Stimulated activated CD4-positive, alpha-beta T cell treated with anti-CD3 and anti-CD28 coated beads, Interleukin-12 subunit alpha, Interleukin-12 subunit beta, amount 100 ng/mL, for 24 hours (primary cell): Measurements from ENCODE around the gene LRRFIP1.
"Not testable (repeated sequence)": the region's sequence is repeated elsewhere in the genome, so short reads cannot be mapped to it uniquely, and the experiment has no call there.

Source experiments
- DNase-seq, 2 experiments: peaks; one replicate each; pipeline ENCODE4 v3.0.0-alpha.2; 2020; ENCODE audit warnings: low read depth in 2 of 2

Gene LRRFIP1, protein sequence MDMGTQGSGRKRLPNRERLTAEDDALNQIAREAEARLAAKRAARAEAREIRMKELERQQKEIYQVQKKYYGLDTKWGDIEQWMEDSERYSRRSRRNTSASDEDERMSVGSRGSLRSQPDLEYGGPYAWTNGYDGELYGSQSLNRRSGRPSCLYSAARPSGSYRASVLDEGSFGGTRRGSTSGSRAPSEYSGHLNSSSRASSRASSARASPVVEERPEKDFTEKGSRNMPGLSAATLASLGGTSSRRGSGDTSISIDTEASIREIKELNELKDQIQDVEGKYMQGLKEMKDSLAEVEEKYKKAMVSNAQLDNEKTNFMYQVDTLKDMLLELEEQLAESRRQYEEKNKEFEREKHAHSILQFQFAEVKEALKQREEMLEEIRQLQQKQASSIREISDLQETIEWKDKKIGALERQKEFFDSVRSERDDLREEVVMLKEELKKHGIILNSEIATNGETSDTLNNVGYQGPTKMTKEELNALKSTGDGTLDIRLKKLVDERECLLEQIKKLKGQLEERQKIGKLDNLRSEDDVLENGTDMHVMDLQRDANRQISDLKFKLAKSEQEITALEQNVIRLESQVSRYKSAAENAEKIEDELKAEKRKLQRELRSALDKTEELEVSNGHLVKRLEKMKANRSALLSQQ

DNA sequence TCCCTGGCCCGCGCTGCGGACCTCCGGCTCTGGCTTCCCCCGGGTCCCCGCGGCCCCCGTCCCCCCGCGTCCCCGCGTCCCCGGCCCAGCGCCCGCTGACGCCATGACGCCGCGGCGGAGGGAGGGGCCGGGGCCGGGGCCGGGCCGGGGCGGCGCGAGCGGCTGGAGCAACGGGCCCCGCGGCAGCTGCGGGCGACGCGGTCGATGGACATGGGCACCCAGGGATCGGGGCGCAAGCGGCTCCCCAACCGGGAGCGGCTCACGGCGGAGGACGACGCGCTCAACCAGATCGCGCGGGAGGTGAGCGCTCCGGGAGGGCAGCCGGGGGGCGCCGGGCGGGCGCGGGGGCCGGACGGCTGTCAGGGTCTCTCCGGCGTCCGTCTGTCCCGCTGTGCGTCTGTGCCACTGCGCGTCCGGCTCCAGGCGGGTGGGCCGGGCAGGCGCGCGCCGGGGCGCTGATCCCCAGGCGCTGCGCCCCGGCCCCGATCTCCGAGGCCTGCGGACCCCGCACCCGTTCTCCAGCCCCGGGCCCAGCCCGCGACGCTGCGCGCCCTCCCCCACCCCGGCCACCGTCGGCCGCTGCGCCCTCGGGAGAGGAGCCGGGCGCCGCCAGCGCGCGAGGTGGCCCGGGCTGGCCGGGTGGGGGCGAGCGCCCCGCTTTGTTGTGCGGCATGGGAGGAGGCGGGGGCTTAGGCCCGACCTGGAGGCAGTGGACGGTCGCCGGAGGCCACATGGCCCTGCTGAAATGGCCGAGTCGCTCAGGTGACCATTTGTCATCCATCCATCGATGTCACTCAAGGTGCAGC, at the start of gene LRRFIP1:
LRRFIP1 (plus strand) TSS at position 147 of the 806 bp plus-strand sequence; CDS start at position 205, 58 bp downstream.
- DNase-seq: peak in 1 of 2 experiments; percentile 20

DNA sequence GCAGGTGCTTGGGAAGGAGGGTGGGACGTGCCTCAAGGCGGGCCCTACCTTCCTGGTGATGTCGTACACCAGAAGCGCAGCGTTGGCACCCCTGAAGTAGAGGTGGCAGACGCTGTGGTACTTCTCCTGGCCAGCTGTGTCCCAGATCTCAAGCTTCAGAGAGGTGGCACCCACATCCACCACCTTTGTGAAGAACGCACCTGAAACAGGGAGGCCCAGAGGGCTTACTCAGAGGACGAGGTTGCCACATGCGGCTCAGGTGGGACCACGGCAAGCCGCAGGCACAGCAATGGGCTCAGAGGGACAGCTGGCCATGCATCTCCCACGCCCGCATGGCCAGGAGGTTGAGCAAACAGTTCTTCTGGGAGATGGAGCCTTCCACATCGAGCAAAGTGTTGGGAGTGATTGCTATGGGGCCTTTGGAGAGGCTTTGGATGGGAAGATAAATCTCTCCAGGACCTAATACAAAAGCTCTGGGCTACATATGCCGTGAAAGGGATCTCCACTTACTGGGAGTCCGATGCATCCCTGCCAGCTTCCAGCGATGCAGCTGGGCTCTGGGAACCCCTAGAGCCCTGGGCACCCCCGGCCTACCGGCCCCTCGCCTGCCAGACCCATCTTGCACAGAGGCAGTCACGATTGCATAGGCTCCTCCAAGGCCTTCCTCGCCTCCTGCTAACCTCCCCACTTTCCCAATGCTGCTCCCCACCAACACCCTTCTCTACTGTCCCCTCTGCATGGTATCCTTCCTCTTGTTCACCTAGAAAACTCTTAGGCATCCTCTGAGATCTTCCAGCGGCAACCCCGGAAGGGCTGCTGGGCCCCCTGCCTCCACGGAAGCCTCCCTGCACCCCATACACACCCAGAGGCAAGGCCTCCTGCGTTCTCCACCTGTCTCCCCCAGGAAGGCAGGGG, 49.2 kb upstream of the LRRFIP1 start:
- DNase-seq: no peak

DNA sequence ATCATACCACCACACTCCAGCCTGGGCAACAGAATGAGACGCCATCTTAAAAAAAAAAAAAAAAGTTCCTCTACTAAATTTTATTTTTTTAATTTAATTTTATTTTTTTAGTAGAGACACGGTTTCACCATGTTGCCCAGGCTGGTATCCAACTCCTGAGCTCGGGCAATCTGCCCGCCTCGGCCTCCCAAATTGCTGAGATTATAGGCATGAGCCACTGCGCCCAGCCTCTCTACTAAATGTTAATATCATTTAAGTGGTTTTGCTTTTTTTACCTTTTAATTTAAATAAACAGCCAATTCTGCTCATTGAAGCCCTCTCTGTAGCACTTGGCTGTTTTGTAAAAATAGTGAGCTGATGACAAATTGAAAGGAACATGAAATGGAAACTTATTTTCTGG, 46.1 kb upstream of the LRRFIP1 start:
- no peak for DNase-seq

DNA sequence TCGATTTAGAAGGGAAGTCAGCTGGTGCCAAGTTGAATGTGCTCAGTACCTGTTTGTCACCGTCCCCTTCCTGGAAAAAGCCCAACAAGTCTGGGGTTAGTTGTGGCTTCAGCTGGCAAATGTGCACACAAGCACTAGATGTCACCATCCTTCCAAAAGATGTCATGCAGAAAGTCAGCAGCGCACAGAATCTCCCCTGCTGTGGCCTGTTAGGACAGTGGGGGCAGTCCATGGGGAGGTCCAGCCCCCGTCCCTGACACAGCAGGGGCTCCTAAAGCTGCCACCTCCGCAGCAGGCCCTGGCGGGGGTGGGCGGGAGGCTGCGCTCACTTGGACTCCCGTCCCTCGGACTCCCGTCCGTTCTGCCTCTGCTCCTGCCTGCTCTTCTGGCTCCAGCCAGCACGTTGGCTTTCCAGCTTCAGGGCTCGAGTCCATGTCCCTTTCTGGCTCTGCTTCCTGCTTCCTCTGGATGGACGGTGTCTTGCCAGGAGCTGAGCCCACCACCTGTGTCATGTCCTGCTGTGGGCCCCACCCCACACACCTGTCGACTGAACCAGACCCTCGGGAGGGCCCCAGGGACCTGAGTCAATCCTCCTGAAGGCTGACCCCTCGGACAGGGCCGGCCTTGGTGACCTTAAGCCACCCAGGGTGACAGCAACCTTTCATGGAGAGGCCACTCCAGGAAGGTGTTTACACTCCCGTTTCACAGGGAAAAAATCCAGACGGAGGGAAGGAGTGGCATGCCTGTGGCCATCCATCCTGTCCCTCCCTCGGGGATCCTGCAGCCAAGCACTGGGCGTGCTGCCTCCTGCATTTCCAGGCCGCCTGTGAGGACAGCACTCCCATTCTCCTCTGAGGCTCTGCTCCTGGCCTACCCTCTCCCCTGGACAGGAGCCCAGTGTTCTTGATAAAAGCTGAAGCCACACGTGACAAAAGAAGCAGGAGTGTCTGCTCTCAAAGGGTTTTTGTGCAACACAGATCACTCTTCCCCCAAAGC, 45.3 kb upstream of the LRRFIP1 start:
- peak; percentile 12 to 17 for DNase-seq

DNA sequence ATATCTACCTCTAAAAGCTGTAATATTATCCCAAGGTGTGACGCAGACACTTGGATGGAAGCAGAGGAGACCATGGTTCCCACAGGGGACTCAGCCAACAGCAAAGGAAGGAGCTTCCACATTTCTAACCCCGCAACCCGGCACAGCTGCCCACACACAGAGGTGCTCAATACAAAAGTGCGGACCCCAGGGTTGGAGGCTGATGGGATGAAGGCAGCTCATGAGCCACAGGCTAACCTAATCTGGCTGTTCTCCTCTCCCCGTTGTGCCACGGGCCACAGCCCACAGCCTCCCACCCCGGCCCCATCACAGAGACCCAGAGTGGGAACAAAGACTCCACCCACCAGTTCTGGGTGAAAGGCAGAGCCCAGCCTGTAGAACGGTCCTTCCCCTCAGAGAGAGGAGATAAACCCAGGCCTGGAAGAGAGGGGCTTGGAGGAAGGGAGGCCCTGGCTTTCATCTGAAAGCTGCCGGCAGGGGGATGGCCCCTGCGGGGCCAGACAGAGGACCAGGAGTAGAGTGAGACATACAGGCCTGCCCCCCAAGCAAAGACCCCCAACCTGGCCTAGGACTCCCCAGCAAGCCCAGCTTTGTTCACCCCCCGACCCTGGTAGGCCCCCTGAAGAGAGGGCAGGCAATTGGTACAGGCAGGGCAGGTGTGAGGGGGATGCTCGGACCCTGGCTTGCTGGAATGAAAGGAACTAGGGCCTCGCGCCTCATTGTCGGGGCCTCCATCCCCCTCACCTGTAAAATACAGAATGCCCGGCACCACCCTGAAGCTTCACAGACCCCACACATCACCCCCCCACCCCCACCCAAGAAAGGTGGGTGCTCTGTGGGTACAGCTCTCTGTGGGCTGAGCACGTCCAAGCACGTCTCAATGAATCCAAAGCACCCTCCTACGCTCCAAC, 43.7 kb upstream of the LRRFIP1 start:
- DNase-seq: no peak

DNA sequence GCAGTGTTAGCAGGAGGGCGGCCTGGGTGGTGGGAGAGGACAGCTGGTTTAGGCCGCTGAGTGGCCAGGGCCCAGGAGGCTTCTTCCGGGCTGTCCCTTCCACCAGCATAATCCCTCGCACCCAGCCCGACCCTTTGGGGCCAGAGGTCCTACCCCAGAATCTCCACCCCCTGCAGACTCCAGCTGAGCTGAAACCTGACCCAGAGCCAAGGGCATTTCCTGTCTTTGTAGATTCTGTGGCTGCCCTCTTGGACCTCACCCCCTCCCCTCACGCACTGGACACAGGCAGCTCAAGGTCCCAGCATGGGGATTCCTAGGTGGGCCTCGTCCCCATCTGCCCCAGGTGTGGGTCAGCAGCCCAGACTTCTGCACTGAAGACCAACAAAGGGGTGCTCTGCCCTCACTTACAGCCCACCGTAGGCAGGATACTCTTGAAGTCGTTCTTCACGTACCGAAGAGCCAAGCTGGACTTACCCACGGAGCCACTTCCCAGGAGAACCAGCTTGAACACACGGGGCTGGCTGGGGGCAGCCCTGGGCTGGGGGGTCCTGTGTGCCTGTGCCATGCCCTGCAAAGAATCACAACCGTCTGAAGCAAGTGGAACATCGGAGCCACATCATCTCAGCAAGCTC, 41.7 kb upstream of the LRRFIP1 start:
- no peak for DNase-seq

DNA sequence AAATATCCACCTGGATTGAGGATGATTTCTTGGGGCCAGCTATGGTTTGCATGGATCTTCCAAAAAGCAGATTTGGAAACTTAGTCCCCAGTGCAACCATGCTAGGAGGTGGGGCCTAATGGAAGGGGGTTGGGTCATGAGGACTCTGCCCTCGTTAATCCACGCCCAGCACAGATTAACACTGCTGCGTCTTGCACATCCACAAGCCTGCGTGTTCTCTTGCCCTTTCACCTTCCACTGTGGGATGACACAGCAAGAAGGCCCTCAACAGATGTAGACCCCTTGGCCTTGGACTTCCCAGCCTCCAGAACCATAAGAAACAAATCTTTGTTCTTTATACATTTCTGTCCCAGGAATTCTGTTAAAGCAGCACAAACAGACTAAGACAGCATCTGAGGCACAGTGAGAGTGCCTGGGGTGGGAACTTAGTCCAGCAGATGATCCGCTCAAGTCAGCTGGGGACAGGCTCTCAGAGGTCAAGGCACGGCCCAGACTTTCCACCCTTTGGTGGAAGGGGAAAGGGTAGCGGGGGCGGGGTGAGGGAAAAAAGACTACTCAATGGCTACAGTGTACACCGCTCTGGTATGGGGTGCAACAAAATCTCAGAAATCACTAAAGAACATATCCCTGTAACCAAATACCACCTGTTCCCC, 39.2 kb upstream of the LRRFIP1 start:
- DNase-seq: no peak

DNA sequence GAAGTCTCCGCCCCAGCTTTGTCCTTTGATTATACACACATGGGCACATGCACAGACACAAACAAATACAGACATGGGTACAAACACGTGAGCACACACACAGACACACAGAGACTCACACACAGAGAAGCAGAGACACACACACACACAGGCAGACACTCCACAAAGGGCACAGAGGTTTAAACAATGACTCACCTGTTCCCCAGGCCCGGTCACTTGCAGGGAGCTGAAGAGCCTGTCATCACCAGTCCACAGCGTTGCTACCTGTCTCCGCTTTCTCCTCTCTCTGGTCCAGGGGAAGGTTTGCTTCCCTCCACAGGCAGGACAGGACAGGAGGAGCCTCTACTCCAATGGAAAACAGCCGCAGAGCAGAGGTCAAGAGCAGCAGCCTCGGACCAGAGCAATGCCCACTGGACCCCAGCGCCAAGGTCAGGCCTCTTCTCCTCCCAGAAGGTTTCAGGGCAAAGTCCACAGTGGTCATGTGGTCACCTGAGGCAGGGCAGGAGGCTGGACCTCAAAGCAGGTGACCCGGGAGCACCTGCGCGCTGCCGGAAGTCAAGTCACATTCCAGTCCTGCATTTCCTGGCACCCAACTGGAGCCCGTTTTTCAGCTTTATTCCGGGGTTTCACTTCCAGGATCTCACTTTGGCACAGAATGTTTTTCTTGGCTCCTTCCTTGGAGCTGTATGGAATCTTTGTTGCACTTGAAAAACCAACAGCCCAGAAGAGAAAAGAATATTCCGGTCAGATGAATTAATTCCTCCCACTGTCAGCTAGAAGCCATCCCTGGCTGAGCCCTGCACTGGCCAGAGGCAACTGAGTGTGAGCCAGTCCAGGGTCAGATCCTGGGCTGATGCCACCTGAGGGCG, 36.9 kb upstream of the LRRFIP1 start, which contains the start of gene RAB17:
RAB17 (minus strand) TSS at position 463 of the 869 bp plus-strand sequence. CDS start 4,580 bp downstream, outside the sequence.
- no peak for DNase-seq

- peak in 1 of 2 experiments; percentile 11 for DNase-seq
These were observed 36.1 kb upstream of the LRRFIP1 start for GRCh38 chr2:237591141-237591881.

DNA sequence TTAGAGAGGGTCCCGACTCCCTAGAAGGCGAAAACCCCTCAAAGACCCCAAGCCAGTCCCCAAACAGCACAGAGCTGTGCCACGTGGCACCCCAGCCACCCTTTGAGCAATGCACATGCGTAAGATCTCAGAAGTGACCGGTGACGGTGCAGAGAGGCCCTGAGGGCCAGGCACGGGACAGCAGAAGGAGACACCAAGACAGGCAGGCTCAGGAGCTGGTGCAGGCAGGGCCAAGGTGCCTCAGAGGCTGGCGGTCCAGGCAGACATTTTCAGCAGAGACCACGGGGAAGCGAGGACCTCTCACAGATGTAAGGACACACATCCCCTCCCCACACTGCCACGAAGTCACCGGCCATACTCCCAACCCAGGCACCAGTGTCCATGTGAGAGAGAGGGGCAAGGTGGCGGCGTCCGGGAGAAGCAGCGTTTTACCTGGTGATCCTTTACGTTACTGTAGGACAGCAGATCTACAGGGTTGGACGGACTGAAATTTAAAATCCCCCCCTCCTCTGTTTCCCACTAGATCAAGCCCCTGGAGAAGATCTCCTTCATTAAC, 34.9 kb upstream of the LRRFIP1 start:
- no peak for DNase-seq

DNA sequence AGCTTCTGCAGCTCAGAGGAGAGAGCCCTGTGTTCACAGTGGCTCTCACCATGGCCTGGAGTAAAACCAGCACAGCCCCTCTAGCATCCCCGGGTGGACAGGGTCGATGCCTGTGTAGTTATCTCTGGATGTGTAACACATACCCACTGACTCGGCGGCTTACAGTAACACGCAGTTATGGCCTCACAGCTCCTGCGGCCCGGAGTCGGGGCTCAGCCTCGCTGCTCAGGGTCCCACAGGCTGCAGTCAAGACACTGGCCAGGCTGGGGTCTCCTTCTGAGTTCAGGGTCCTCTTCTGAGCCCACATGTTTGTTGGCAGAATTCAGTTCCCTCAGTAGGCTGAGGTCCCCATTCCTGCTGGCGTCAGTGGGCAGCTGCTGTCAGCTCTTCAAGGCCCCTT, 34.4 kb upstream of the LRRFIP1 start:
- DNase-seq: no peak

DNA sequence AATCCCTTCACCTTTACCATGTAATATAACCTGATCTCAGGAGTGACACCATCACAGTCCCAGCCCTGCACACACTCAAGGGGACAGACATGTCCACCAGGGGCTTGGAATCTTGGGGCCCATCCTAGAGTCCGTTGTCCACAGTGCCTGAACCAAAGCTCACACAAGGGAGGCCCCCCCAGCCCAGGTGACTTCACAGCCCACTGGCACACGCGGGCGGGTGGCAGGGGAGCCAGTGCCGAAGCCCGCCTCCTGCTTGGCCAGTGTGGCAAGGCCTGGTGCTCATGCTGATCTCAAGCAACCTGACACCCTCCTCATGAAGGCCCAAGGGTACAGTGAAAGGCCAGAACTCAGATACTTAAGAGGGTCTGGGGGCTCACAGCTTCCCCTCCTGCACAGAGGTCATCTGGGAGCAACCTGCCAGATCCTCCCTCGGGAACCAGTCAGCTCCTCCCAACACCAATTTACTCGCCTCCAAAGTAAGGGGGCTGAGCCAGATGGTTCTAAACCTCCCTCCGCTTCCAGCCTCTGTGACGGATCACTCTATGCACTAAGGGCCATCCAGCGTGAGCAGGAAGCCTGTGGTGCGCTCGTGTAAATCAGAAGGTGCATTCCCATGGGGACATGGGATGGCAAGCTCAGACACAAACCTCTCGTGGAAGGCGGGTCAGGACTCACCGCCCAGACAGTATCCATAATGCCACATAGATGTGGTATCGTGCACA, 33.6 kb upstream of the LRRFIP1 start:
- no peak for DNase-seq

GRCh38 chr2:237594514-237594871, 32.9 kb upstream of the LRRFIP1 start:
- no peak for DNase-seq

DNA sequence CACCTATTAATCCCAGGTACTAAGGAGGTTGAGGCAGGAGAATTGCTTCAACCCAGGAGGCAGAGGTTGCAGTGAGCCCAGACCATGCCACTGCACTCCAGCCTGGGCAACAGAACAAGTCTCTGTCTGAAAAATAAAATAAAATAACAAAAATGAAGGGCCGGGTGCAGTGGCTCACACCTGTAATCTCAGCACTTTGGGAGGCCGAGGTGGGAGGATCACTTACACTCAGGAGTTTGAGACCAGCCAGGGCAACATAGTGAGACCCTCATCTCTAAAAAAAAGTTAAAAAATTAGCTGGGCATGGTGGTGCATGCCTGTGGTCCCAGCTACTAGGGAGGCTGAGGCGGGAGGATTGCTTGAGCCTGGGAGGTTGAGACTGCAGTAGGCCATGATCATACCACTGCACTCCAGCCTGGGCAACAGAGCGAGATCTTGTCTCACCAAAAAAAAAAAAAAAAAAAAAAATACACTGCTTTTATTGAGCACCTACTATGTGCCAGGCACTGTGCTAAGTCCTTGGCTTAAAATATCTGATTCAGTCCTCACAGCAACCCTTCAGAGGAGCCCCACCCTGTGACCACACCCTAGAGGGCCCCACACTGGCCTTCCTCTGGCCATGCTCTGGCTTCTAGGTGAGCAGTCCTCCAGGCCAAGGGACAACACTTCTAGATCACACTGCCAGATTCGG, 31.4 kb upstream of the LRRFIP1 start:
- DNase-seq: not testable (repeated sequence)
